H1 (cell line): ENCODE measurements around the gene MZF1. TPM values are rescaled to one million over a fixed set of nuclear protein-coding genes. Genes with fewer than 3 reads are reported as not detected.

Source experiments
- BRCA1 ChIP-seq: IDR thresholded peaks from 2 replicates; pipeline ENCODE4 v1.6.1; 2012; ENCODE audit warnings: low read depth, low read length, improper control_type of control experiment
- EP300 ChIP-seq, 2 experiments: IDR thresholded peaks; 1 replicate in 1 of 2; 2 replicates in 1 of 2; pipeline ENCODE4 v1.6.1; 2011 to 2012; ENCODE audit warnings: low read depth in 2 of 2, low read length in 2 of 2, mild to moderate bottlenecking in 2 of 2, borderline replicate concordance in 1 of 2, inconsistent platforms in 1 of 2, moderate library complexity in 1 of 2
- GABPA ChIP-seq: IDR thresholded peaks from 2 replicates; pipeline ENCODE4 v1.6.1; 2011; ENCODE audit warnings: mild to moderate bottlenecking, low read length, moderate library complexity, borderline replicate concordance; ENCODE audit not compliant: insufficient read depth
- MAX ChIP-seq: IDR thresholded peaks from 2 replicates; pipeline ENCODE4 v1.6.1; 2012; ENCODE audit warnings: inconsistent platforms
- NANOG ChIP-seq: IDR thresholded peaks from 2 replicates; pipeline ENCODE4 v1.6.1; 2011; ENCODE audit warnings: low read length, low read depth, mild to moderate bottlenecking, inconsistent platforms; ENCODE audit not compliant: insufficient read depth, poor library complexity, severe bottlenecking
- POLR2A ChIP-seq, 2 experiments: IDR thresholded peaks; 1 replicate in 1 of 2; 2 replicates in 1 of 2; pipeline ENCODE4 v1.6.1; 2011; ENCODE audit warnings: low read depth in 2 of 2, low read length in 2 of 2, mild to moderate bottlenecking in 2 of 2; ENCODE audit errors: control extremely low read depth in 1 of 2
- POLR2AphosphoS5 ChIP-seq: IDR thresholded peaks from 2 replicates; pipeline ENCODE4 v1.6.1; 2011; ENCODE audit warnings: low read depth, low read length
- POU5F1 ChIP-seq: IDR thresholded peaks from 2 replicates; pipeline ENCODE4 v1.6.1; 2011; ENCODE audit warnings: low read depth, mild to moderate bottlenecking, low read length, moderate library complexity
- RBBP5 ChIP-seq: IDR thresholded peaks from 2 replicates; pipeline ENCODE4 v1.7.1; 2012; ENCODE audit warnings: low read depth, mild to moderate bottlenecking, inconsistent platforms, low read length, moderate library complexity, borderline replicate concordance
- SIN3A ChIP-seq, 2 experiments: IDR thresholded peaks in 1 of 2; conservative IDR thresholded peaks in 1 of 2; 2 replicates each; pipeline ENCODE4 v1.6.1; 2011 to 2012; ENCODE audit warnings: low read length in 2 of 2, improper control_type of control experiment in 1 of 2, low read depth in 1 of 2, mild to moderate bottlenecking in 1 of 2
- TAF1 ChIP-seq: IDR thresholded peaks from 2 replicates; pipeline ENCODE4 v1.6.1; 2011; ENCODE audit warnings: mild to moderate bottlenecking, low read depth, low read length
- TCF12 ChIP-seq: IDR thresholded peaks from 2 replicates; pipeline ENCODE4 v1.6.1; 2011; ENCODE audit warnings: low read depth, mild to moderate bottlenecking, low read length
- USF2 ChIP-seq: IDR thresholded peaks from 2 replicates; pipeline ENCODE4 v1.6.1; 2011; ENCODE audit warnings: low read length, improper control_type of control experiment
- polyA plus RNA-seq, 7 experiments: library from polyadenylated mRNA; depleted of rRNA in 3 of 7; stranded (reverse) in 5 of 7; unstranded in 2 of 7; fragments of >200 nt in 5 of 7; fragments of 200-250 nt in 2 of 7; gene quantifications; 1 replicate in 5 of 7; 2 replicates in 1 of 7; 4 replicates in 1 of 7; pipeline versions ENCODE4 v1.2.1 to v1.2.3, GENCODE V29; 2011 to 2013; ENCODE audit warnings: missing spikeins in 2 of 7, mixed read lengths in 2 of 7
- total RNA-seq: library from RNA; stranded (reverse); fragmentation: NEBNext Ultra II Directional; extraction: Animal tissue kit (Norgen Biotek cat#: 25700); gene quantifications from 2 replicates; pipeline ENCODE4 v1.2.1, GENCODE V29; 2021

Gene MZF1
- total and polyA plus RNA-seq, 2 of the 8 experiments (the other 6 are each of a cell fraction or from before 2014, with no cell fraction given) = 15.2 to 25.0 TPM

- peak; percentile 40 for TF ChIP-seq MAX
- TF ChIP-seq GABPA = peak; percentile 18; the same call in 1 of the 2 replicates
- TF ChIP-seq POU5F1 = no peak
- no peak for TF ChIP-seq NANOG
- peak; percentile 16; the same call in 1 of the 2 replicates for TF ChIP-seq POLR2AphosphoS5
- TF ChIP-seq BRCA1 = no peak
- no peak for TF ChIP-seq SIN3A (conservative IDR thresholded peaks at IDR 0.05 in 1 of 2, IDR thresholded peaks at IDR 0.05 in 1 of 2; ENCODE audit: low read depth in 1 of 2, low read length in 2 of 2)
- no peak for TF ChIP-seq TCF12
- no peak for TF ChIP-seq USF2
- peak in 1 of 2 experiments; percentile 48; a peak in 1 of 3 replicates for TF ChIP-seq POLR2A (IDR thresholded peaks at IDR 0.05; ENCODE audit: control extremely low read depth in 1 of 2, low read depth in 2 of 2, low read length in 2 of 2)
- TF ChIP-seq RBBP5 = no peak
- no peak for TF ChIP-seq EP300 (IDR thresholded peaks at IDR 0.05; ENCODE audit: borderline replicate concordance in 1 of 2, low read depth in 2 of 2, low read length in 2 of 2)
- peak; percentile 35; the same call in 1 of the 2 replicates for TF ChIP-seq TAF1
Measured at GRCh38 chr19:58562122-58563033, 10.8 kb downstream of the MZF1 start (continued).
